ENCODE measurements around the gene TADA2B.

TADA2B gene

GRCh38 chr4:7034262-7035081, 8.7 kb upstream of the TADA2B start:
- no peak for DNase-seq
- H3K27me3 ChIP-seq (replicated peaks; ENCODE audit: control insufficient read depth, insufficient read depth, low read length, poor library complexity, severe bottlenecking), result no peaks in the 10 kb centered on the region

GRCh38 chr4:7037425-7037824, 5.7 kb upstream of the TADA2B start:
- H3K4me3 ChIP-seq (ENCODE audit: insufficient read depth, low read depth, low read length, poor library complexity, severe bottlenecking), result no peak overlapping the region
- H3K9me3 ChIP-seq (ENCODE audit: control insufficient read depth, low read length), result no peaks in the 10 kb centered on the region
- H3K27me3 ChIP-seq (replicated peaks; ENCODE audit: control insufficient read depth, insufficient read depth, low read length, poor library complexity, severe bottlenecking), result no peaks in the 10 kb centered on the region
- H3K4me1 ChIP-seq (ENCODE audit: control insufficient read depth, insufficient read depth, low read length, poor library complexity, severe bottlenecking), result peaks cover 4% of the 10 kb centered on the region
- H3K36me3 ChIP-seq (ENCODE audit: control insufficient read depth, insufficient read depth, low read length), result peaks cover 2% of the 10 kb centered on the region
- H3K27ac ChIP-seq (ENCODE audit: insufficient read depth, low read length, poor library complexity, severe bottlenecking), result no peak overlapping the region
- no peak for DNase-seq

More at GRCh38 chr4:7034262-7035081, 8.7 kb upstream of the TADA2B start:
- Histone ChIP-seq H3K4me3 (ENCODE audit: insufficient read depth, low read depth, low read length, poor library complexity, severe bottlenecking) (no peak overlapping the region), H3K36me3 (ENCODE audit: control insufficient read depth, insufficient read depth, low read length) (peaks cover 29% of the 10 kb centered on the region), H3K4me1 (ENCODE audit: control insufficient read depth, insufficient read depth, low read length, poor library complexity, severe bottlenecking) (no peaks in the 10 kb centered on the region), H3K27ac (ENCODE audit: insufficient read depth, low read length, poor library complexity, severe bottlenecking) (no peak overlapping the region), H3K9me3 (ENCODE audit: control insufficient read depth, low read length) (no peaks in the 10 kb centered on the region)

- peaks cover 22% of the 10 kb centered on the region for H3K4me1 ChIP-seq (ENCODE audit: control insufficient read depth, insufficient read depth, low read length, poor library complexity, severe bottlenecking)
- H3K27ac ChIP-seq (ENCODE audit: insufficient read depth, low read length, poor library complexity, severe bottlenecking), result no peak overlapping the region
- H3K36me3 ChIP-seq (ENCODE audit: control insufficient read depth, insufficient read depth, low read length), result peaks cover 4% of the 10 kb centered on the region
- no peaks in the 10 kb centered on the region for H3K27me3 ChIP-seq (replicated peaks; ENCODE audit: control insufficient read depth, insufficient read depth, low read length, poor library complexity, severe bottlenecking)
- no peak for DNase-seq
- no peaks in the 10 kb centered on the region for H3K9me3 ChIP-seq (ENCODE audit: control insufficient read depth, low read length)
- H3K4me3 ChIP-seq (ENCODE audit: insufficient read depth, low read depth, low read length, poor library complexity, severe bottlenecking), result no peak overlapping the region
Measured at GRCh38 chr4:7040765-7041164, 2.4 kb upstream of the TADA2B start.

- no peak overlapping the region for H3K4me3 ChIP-seq (ENCODE audit: insufficient read depth, low read depth, low read length, poor library complexity, severe bottlenecking)
- peaks cover 6% of the 10 kb centered on the region for H3K36me3 ChIP-seq (ENCODE audit: control insufficient read depth, insufficient read depth, low read length)
- no peak overlapping the region for H3K27ac ChIP-seq (ENCODE audit: insufficient read depth, low read length, poor library complexity, severe bottlenecking)
- H3K9me3 ChIP-seq (ENCODE audit: control insufficient read depth, low read length), result no peaks in the 10 kb centered on the region
- no peaks in the 10 kb centered on the region for H3K27me3 ChIP-seq (replicated peaks; ENCODE audit: control insufficient read depth, insufficient read depth, low read length, poor library complexity, severe bottlenecking)
- DNase-seq, result no peak
- peaks cover 26% of the 10 kb centered on the region for H3K4me1 ChIP-seq (ENCODE audit: control insufficient read depth, insufficient read depth, low read length, poor library complexity, severe bottlenecking)
Measured at GRCh38 chr4:7041246-7041645, 1.9 kb upstream of the TADA2B start.

GRCh38 chr4:7041801-7042502, 1.2 kb upstream of the TADA2B start:
- H3K27ac ChIP-seq (ENCODE audit: insufficient read depth, low read length, poor library complexity, severe bottlenecking), result peak overlapping the region; percentile 61
- peaks cover 33% of the 10 kb centered on the region for H3K4me1 ChIP-seq (ENCODE audit: control insufficient read depth, insufficient read depth, low read length, poor library complexity, severe bottlenecking)
- H3K9me3 ChIP-seq (ENCODE audit: control insufficient read depth, low read length), result no peaks in the 10 kb centered on the region
- peaks cover 6% of the 10 kb centered on the region for H3K36me3 ChIP-seq (ENCODE audit: control insufficient read depth, insufficient read depth, low read length)
- H3K4me3 ChIP-seq (ENCODE audit: insufficient read depth, low read depth, low read length, poor library complexity, severe bottlenecking), result peak overlapping the region; percentile 74
- peak in 1 of 3 donors; percentile 11 for DNase-seq
- H3K27me3 ChIP-seq (replicated peaks; ENCODE audit: control insufficient read depth, insufficient read depth, low read length, poor library complexity, severe bottlenecking), result no peaks in the 10 kb centered on the region

- peak overlapping the region; percentile 74 for H3K4me3 ChIP-seq (ENCODE audit: insufficient read depth, low read depth, low read length, poor library complexity, severe bottlenecking)
- peak overlapping the region; percentile 61 for H3K27ac ChIP-seq (ENCODE audit: insufficient read depth, low read length, poor library complexity, severe bottlenecking)
- peaks cover 40% of the 10 kb centered on the region for H3K4me1 ChIP-seq (ENCODE audit: control insufficient read depth, insufficient read depth, low read length, poor library complexity, severe bottlenecking)
- H3K9me3 ChIP-seq (ENCODE audit: control insufficient read depth, low read length), result no peaks in the 10 kb centered on the region
- H3K27me3 ChIP-seq (replicated peaks; ENCODE audit: control insufficient read depth, insufficient read depth, low read length, poor library complexity, severe bottlenecking), result no peaks in the 10 kb centered on the region
- peak; percentile 88 to 91 (median 91) for DNase-seq
- peaks cover 6% of the 10 kb centered on the region for H3K36me3 ChIP-seq (ENCODE audit: control insufficient read depth, insufficient read depth, low read length)
Measured at GRCh38 chr4:7042503-7043283, 479 bp upstream of the TADA2B start.

- H3K4me1 ChIP-seq (ENCODE audit: control insufficient read depth, insufficient read depth, low read length, poor library complexity, severe bottlenecking), result peaks cover 40% of the 10 kb centered on the region
Measured at GRCh38 chr4:7044137-7044930, 1.2 kb downstream of the TADA2B start.

GRCh38 chr4:7045553-7045952, 2.4 kb downstream of the TADA2B start:
- no peak for DNase-seq
- Histone ChIP-seq H3K4me1 (ENCODE audit: control insufficient read depth, insufficient read depth, low read length, poor library complexity, severe bottlenecking) (peaks cover 43% of the 10 kb centered on the region), H3K27ac (ENCODE audit: insufficient read depth, low read length, poor library complexity, severe bottlenecking) (no peak overlapping the region), H3K27me3 (replicated peaks; ENCODE audit: control insufficient read depth, insufficient read depth, low read length, poor library complexity, severe bottlenecking) (no peaks in the 10 kb centered on the region), H3K9me3 (ENCODE audit: control insufficient read depth, low read length) (no peaks in the 10 kb centered on the region), H3K4me3 (ENCODE audit: insufficient read depth, low read depth, low read length, poor library complexity, severe bottlenecking) (peak overlapping the region; percentile 19), H3K36me3 (ENCODE audit: control insufficient read depth, insufficient read depth, low read length) (peaks cover 10% of the 10 kb centered on the region)

More at GRCh38 chr4:7044137-7044930, 1.2 kb downstream of the TADA2B start:
- Histone ChIP-seq H3K9me3 (ENCODE audit: control insufficient read depth, low read length) (no peaks in the 10 kb centered on the region), H3K36me3 (ENCODE audit: control insufficient read depth, insufficient read depth, low read length) (peaks cover 10% of the 10 kb centered on the region), H3K27me3 (replicated peaks; ENCODE audit: control insufficient read depth, insufficient read depth, low read length, poor library complexity, severe bottlenecking) (no peaks in the 10 kb centered on the region), H3K4me3 (ENCODE audit: insufficient read depth, low read depth, low read length, poor library complexity, severe bottlenecking) (peak overlapping the region; percentile 90), H3K27ac (ENCODE audit: insufficient read depth, low read length, poor library complexity, severe bottlenecking) (peak overlapping the region; percentile 67)
- DNase-seq, result no peak

All from effector memory CD4-positive, alpha-beta T cell (primary cell).